Stimulated activated naive CD4-positive, alpha-beta T cell treated with Interleukin-2 at 50 U/mL for 16 hours (primary cell): Measurements from ENCODE around the gene LAMC3.
A peak's percentile ranks its signal among the peaks of the same experiment; 100 is the strongest.

Source experiments
- DNase-seq: peaks from one replicate; lab custom pipeline; 2025; lab: John Stamatoyannopoulos, UW

The LAMC3 gene

DNA sequence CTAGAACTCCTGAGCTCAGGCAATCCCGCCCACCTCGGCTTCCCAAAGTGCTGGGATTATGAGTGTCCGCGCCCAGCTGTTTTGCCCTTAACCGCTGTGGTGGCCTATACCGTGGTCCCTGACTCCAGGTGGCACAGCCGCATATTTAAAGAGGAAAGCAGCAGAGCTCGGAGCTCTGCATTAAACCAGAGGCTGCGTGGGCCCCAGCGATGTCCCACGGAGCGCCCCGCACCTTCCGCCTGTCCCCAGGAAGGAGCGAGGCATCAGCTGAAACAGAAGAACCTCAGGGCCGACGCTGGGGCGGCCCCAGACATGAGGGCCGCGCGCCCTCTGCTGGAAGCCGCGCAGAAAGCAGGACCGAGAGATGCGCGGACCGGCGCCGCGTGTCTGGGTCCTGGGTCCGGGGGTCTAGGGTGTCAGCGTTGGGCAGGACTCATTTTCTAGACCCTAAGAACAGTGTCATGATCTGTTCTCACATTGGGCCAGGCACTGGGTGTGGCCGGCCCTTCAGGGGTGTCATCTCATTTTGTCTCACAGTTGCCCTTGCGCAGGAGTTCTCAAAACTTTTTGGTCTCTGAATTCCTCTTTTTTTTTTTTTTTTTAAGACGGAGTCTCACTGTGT, 37.7 kb downstream of the LAMC3 start:
- peak; percentile 50 for DNase-seq

DNA sequence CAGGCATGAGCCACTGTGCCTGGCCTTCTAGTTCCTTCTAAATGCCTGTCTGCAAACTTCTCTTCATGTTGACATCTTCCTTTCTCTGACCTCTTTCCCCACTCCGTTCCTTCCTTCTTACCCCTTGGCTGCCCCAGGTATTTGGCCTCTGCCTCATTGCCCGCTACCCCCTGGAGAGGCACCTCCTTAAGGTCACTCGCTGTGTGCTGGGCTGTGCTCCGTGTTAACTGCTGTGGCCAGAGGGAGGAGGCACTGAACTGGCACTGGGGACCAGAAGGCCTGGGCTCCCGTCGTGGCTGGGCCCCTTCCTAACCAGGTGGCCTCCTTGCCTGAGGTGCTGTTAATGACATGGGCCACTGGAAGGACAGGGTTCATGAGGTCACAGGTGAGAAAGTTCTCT, 39.4 kb downstream of the LAMC3 start:
- DNase-seq: no peak

DNA sequence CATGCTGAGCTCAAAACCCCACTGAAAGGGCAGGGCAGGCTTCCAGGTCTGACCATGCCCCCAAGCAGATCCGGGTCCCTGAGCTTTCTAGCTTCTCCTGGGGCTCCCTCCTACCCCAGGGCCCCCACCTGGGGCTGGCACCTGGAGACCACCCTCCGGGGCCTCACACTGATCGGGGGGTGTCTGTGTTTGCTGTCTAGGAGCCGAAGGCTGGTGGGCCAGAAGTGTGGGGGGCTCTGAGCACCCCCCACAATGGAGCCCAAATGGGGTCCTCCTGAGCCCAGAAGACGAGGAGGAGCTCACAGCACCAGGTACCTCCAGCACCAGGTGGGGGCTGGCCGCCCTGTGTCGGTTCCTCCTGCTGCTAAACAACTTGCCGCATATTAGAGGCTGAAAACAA, 39.8 kb downstream of the LAMC3 start:
- no peak for DNase-seq

DNA sequence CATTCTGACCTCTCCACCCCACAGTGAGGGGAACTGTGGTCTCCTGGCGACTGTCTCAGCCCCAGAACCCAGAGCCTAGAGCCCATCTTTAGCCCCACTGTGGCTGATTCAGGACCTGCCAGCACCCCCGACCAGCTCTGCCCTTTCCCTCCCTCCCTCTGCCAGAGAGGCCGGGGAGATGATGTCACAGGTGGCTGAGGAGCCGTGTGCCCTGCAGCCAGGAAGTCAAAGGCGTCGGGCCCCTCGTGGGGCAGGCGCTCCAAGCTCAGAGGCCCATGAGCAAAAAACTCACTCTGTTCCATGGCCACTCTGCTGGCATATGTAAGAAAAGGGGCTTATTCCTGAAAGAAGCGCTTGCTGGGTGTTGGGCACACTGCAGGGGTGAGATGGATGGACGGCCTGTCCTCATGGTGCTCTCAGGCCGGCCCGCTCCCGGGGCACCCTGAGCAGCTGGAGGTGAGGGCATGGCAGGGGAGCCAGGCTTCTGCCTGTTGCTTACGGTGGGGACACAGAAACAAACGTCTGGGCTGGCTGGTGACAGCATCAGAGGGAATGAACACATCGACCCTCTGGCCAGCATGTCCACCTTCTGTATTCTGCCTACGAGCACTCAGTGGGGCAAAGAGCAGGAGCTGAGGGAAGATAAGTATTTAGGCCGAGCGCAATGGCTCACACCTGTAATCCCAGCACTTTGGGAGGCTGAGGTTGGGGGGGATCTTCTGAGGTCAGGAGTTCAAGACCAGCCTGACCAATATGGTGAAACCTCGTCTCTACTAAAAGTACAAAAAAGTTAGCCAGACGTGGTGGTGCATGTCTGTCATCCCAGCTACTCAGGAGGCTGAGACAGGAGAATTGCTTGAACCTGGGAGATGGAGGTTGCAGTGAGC, 41.1 kb downstream of the LAMC3 start:
- DNase-seq: no peak

DNA sequence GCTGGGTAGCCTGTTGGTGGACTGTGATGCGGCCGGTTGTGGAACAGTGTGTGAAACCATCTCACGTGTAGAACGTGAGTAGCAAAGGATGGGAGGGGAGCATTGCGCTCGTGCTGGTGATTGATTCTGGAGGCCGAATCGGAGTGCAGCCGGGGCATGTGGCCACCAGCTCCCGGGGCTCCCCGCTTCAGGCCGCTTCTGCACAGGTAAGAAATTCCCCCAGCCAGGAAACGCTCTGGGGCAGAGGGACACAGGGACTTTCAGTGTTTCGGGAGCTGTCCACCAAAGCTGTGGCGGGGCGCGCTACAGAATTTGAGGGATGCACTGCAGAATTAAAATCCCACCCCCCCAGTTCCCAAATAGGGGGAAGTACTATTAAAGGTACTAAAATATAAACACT, 41.9 kb downstream of the LAMC3 start:
- DNase-seq: no peak

DNA sequence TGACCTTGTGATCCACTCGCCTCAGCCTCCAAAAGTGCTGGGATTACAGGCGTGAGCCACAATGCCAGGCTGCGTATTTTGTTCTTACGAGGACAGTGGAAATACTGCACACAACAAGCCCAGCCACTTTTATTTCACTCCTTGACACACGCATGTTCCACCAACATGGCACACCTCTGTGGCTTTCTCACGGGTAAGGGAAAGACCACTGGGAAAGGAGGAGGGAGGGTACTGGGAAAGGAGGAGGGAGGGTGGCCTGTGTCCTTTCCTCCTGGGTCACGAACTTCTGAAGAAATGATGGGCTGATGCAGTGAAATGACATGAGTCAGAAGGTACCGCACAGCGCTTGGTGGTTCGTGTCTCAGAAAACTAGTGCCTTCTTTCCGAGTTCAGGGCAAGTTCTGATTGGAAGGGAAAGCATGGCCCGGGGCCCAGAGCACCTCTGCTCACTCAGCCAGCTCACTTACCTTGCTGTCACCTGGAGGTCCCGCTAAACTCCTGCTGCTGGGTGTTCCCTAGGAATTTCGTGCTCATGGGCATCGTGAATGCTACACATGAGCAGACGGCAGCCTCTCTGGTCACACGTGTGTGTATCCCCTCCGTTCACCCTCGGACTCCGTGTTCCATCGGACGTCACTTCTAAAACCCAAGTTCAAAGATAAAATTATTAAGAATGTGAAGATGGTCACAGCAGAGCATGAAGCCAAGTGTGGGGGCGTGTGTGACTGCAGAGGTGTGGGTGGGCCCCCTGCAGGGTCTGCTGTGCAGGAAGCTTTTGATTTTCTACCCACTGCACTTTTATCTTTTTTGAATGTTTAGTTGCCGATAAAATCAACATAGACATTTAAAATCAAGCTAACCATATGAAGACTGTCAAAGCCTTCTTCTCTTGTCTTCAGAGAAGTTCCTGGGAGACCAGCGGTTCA, 42.9 kb downstream of the LAMC3 start:
- DNase-seq: no peak

DNA sequence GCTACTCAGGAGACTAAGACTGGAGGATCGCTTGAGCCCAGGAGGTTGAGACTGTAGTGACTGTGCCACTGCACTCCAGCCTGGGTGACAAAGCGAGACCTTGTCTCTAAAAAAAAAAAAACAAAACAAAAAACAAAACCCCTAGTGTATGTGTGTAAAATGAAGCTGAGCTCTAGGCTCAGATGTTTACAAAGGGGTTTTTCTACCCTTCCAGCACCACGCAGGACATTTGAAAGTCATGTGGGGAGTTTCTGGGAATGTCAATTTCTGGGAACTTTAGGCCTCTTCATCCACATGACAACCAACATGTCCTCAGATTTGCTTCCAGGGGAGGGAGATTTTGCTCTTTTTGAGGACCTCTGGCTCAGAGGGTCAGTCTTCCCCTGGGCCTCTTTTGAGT, 44.9 kb downstream of the LAMC3 start:
- no peak for DNase-seq

DNA sequence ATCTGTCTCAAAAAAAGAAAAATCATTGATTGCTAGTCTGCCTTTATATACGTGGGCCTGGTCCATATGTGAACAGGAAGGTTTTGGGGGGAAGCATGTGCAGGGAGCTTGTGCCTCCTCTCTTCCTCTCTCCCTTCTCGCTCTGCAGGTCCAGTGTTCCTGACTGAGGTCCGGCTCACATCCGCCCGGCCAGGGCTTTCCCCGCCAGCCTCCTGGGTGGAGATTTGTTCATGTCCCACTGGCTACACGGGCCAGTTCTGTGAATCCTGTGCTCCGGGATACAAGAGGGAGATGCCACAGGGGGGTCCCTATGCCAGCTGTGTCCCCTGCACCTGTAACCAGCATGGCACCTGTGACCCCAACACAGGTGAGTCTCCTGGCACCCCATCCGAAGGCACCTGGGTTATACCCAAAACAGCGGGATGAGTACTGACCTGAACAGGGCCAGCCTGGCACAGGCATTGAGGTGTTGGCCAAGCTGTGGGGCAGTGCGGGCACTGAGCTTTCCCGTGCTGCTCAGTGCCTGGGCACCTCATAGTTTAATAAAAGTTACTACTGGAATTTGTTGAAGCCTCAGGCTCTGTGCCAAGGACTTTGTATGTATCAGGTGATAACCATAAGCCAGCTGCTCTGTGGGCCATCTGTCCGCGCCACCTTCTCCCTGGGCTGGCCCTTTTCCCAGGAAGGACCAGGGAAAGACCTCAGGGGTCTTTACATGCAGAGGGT, 48.0 kb downstream of the LAMC3 start:
- no peak for DNase-seq

DNA sequence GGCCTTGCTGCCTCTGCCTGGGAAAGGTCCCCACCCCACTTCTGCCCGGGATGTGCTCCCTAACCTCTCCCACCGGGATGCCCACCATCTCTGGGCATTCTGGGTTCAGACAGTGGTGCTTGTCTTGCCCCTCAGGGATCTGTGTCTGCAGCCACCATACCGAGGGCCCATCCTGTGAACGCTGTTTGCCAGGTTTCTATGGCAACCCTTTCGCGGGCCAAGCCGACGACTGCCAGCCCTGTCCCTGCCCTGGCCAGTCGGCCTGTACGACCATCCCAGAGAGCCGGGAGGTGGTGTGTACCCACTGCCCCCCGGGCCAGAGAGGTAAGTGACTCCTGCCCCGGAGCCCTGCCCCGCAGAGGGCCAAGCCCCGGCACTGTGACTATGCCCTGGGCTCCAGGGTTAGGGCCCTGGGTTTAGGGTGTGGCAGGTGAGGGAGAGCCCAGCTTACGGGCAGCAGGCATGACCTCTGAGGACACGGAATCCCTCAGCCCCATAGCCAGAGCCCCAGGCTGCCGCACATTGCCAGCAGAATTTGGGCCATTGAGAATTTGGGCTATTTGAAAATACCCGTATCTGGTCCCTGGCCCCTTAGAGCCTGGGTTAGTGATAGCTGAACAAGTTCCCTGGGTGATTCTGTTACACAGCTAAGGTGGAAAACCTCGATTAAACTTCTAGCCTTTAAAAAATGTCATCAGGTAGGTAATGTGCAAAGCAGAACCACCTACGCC, 52.1 kb downstream of the LAMC3 start:
- no peak for DNase-seq

DNA sequence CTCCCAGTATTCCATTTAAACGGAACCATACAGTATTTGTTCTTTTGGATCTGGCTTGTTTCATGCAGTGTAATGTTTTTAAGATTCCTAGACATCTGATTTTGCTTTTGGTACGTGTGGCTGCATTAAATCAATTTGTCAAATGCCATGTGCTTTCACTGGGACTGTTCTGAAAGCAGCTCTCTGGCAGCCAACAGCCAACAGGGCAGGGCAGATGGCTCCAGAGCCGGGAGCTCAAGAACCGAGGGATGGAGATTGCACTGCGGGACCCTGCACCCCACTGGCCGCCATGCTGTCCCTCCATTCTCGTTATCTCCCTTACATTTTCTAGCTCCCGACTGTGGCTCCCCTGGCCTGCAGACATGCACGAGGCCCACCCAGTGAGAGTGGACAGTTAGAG, 54.0 kb downstream of the LAMC3 start:
- DNase-seq: no peak

DNA sequence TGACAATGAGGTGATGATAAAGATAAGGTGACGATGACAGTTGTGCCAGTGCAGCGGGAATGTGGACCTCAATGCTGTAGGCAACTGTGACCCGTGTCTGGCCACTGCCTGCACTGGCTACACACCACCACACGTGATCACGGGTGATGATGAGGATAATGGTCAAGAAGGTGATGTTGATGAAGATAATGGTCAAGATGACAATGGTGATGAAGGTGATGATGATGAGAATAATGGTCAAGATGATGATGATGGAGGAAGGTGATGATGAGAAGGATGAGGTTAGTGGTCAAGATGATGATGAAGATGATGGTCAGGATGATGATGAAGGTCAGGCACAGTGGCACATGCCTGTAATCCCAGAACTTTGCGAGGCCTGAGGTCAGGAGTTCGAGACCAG, 56.6 kb downstream of the LAMC3 start:
- no peak for DNase-seq

DNA sequence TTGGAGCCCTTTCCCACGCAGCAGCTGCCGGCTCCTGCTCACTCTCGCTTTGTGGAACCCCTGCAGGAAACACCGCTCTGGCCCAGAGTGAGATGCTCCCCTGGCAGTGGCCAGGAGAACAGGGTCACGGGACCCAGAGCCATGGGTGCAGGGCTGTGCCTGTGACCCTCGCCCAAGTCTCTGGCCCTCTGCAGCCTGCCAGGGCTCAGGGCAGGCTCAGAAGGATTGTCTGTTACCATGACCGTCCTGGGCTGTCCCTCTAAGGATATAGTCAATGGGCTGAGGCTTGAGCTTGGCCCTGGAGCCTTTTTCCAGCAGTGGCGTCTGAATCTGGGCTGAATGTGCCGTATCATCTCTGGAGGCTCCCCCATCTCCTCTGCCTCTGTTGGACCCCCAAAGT, 58.7 kb downstream of the LAMC3 start:
- DNase-seq: no peak

DNA sequence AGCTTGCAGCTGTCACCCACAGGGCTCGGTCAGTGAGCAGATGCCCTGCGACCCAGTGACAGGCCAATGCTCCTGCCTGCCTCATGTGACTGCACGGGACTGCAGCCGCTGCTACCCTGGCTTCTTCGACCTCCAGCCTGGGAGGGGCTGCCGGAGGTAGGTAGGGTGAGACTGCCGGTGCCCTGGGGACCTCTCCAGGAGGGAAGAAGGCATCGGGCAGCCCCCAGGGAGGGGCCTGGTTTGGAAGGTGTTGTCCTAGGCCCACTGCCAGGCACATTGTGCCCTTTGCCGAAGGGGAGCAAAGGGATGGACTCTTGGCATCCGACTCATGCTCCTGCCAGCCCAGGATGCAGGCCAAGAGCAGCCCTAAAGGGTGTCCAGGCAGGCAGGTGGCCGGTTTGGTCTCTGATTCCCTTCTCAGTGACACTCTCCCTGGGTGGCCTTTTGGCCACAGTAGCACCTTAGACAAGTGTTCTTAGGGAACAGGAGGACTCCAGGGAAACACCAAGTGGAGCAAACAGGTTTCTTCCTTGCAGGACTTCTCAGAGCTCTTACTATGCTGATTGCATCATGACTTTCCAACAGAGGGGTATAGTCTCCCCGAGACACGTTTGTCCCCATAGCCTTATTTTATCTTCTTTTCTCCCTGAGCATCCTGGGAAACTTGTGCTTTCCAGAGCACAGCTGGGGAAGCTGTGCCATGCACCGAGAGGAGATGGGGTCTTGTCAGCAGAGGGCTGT, 59.3 kb downstream of the LAMC3 start:
- DNase-seq: no peak

DNA sequence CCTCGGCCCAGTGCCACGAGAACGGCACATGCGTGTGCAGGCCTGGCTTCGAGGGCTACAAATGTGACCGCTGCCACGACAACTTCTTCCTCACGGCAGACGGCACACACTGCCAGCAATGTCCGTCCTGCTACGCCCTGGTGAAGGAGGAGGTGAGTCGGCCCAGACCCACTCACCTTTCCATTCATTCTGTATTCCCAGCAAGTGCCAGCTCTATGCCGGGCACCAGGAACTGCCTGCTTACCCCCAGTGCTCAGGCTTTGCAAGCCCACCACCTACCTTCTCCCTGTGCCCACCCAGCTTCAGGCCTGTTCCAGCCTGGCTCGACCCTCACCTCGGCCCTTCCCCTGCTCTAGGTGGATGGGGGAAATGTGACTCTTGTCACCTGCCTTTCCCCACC, 60.7 kb downstream of the LAMC3 start:
- no peak for DNase-seq

DNA sequence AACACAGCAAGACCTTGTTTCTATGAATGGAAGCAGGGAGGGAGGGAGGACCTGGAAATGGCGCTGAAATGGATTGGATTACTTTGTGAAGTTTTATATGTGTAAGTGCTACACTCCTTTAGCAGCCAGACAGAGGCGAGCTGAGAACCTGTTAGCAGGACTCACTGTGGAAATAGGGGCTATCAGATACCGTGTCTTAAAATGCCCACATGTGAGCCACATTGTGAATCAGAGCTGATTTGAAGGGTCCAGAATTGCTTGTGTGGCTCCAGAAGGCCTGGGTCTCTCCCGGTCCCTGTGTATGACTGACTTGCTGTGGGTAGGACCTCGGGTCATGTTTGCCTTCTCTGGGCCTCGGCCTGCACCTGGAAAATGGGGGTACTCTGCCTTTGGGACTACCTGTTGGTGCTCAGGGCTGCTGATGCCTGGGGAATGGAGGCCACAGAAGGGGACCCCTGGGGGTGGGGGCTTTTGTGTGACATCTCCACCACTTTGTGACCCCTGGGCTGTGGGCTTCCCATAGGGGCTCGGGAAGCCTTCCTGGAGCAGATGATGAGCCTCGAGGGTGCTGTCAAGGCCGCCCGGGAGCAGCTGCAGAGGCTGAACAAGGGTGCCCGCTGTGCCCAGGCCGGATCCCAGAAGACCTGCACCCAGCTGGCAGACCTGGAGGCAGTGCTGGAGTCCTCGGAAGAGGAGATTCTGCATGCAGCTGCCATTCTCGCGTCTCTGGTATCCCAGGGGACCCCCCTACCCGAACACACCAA, 63.3 kb downstream of the LAMC3 start:
- DNase-seq: no peak

DNA sequence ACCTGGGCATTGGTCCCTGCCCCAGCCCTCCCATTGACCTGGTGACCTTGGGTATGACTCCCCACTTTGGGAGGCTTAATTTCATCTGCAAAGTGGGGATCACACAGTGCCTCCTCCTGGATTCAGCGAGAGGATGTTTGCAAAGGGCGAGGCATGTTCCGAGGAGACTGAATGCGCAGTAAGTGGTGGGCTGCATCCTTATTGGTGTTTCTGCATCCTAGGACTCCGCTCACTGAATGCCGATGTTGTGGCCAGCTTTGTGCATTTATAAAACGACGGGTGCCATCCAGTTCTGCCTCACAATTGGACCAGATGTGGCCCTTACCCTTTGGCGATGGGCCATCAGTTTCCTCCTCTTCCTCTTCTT, 63.9 kb downstream of the LAMC3 start:
- no peak for DNase-seq

DNA sequence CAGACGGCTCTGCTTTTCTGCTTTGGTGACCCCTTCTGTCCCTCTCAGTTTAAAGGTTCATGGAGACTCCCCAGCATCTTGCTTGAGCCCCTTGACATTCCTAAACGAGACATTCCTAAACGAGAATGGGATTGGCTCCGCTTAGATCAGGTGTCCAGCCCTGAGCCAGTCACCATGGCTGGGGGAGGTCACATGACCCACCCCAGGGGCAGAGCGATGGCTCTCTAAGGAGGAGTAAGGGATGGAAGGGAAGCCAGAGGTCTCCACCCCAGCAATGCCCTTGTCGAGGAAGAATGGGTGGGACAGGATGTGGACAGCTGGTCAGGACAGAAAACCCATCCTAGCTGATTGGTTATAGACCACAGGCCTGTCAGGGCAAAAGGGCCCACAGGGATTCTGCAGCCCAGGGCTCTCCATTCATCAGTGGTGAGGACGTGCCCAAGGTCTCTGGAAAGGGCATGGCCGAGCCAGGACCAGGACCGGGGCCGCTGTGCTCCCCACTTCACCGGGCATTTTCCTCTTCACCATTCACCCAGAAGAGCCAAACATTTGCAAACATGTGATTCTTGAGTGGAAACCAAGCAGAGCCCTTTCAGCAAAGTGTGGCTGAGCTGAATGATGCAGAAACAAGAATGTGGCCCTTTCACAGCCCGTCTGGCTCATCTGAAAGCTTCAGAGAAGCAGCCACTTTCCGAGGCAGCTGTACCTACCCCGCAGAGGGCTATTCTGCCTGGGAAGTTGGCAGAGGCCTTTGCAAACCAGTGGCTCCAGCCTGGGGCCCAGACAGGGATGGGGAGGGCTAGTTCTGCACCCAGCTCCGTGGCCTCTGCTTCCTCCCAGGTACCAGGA, 67.6 kb downstream of the LAMC3 start:
- no peak for DNase-seq

DNA sequence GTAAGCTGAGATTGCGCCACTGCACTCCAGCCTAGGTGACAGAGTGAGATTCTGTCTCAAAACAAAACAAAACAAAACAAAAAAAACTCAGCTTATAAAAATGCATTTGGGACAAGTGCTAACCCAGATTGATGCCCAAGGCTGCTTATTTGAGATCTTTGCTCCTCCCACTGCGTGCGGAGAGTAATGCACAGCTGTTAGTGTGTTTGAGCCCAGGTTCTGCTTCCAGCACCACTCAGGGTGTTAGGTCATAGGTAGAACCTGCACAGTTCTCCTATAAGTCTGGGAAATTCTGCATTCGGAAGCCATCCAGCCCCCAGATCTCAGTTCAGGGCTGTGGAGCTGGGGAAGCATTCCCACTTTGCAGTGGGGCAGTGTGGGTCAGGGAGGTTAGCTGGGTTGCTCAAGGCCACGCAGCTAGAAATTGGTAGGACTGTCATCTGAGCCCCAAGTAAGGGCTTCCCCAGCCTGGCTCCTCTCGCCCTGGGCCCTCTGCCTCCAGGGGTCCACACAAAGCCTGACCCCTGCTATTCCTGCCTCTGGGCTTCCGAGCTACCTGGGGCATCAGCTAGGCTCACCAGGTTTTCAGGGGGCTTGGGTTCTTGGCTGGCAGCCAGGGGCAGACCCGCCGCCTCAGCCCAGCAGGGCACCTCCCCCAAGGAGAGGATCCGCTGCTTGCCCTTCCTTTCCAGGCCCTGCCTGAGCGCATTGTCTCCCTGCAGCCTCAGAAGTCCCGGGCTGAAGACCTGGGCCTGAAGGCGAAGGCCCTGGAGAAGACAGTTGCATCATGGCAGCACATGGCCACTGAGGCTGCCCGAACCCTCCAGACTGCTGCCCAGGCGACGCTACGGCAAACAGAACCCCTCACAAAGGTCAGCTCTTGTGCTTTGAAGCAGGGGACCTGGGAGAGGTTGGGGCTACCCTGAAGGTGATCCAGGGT, 69.7 kb downstream of the LAMC3 start:
- DNase-seq: no peak
